Activated CD4-positive, alpha-beta memory T cell treated with anti-CD3 and anti-CD28 coated beads for 36 hours (primary cell): ENCODE measurements around the gene NR6A1. TPM values are rescaled to one million over a fixed set of nuclear protein-coding genes. Genes with fewer than 3 reads are reported as not detected.
A peak's percentile ranks its signal among the peaks of the same experiment; 100 is the strongest.

ENCODE experiments used
- CTCF ChIA-PET: fragments of 350-600 bp; sonication (Branson Sonifier 250); formaldehyde crosslinking; loops from one replicate; lab custom pipeline; 2021; ENCODE audit warnings: antibody characterized with exemption, inconsistent platforms; lab: Charles Lee
- POLR2A ChIA-PET: fragments of 350-600 bp; sonication (Branson Sonifier 250); formaldehyde crosslinking; loops from one replicate; lab custom pipeline; 2021; ENCODE audit warnings: antibody characterized with exemption; lab: Charles Lee
- DNase-seq: peaks from one replicate; pipeline ENCODE4 v3.0.0-alpha.2; 2020
- H3K27ac Mint-ChIP-seq: one replicate; pipeline ENCODE4 v1.8.0; 2021; ENCODE audit warnings: mixed read lengths
- H3K27me3 Mint-ChIP-seq: one replicate; pipeline ENCODE4 v1.8.0; 2021; ENCODE audit warnings: mixed read lengths
- H3K36me3 Mint-ChIP-seq: one replicate; pipeline ENCODE4 v1.8.0; 2021; ENCODE audit warnings: mixed read lengths
- H3K4me1 Mint-ChIP-seq: one replicate; pipeline ENCODE4 v1.8.0; 2021; ENCODE audit warnings: low read depth, mixed read lengths
- H3K4me3 Mint-ChIP-seq: one replicate; pipeline ENCODE4 v1.8.0; 2021; ENCODE audit warnings: mild to moderate bottlenecking, mixed read lengths
- H3K9me3 Mint-ChIP-seq: one replicate; pipeline ENCODE4 v1.8.0; 2021; ENCODE audit warnings: mixed read lengths
- intact Hi-C: fragments of 100-400 bp; cut with micrococcal nuclease; formaldehyde crosslinking; loops from one replicate; pipeline ENCODE4 v1.15.1; 2023
- total RNA-seq, 2 experiments: library from RNA; stranded (reverse); gene quantifications; one replicate each; pipeline ENCODE4 v1.2.3, GENCODE V29; 2021

Gene NR6A1
- total RNA-seq, 2 experiments from 2014 or later, result 0.61 to 0.83 TPM

- ChIA-PET CTCF (interaction anchor here (0.7 to 2.7 kb wide), 3 partner anchors 42 to 194 kb away, joined by 3 to 12 read pairs (median 4); partner anchors contain the start of genes NR6A1 and WDR38), POLR2A (interaction anchor here (1.0 kb wide), 1 partner anchor 52 kb away, joined by 3 read pairs; no protein-coding TSS in a partner anchor)
- H3K27ac Mint-ChIP-seq, result peak overlapping the region; percentile 78
- DNase-seq, result peak; percentile 55
- H3K4me3 Mint-ChIP-seq, result peak overlapping the region; percentile 81
- intact Hi-C loops, result loop anchor here (5.0 kb wide), 1 partner anchor 53 kb away; no protein-coding TSS in a partner anchor
- H3K9me3 Mint-ChIP-seq, result no peaks in the 10 kb centered on the region
- H3K4me1 Mint-ChIP-seq, result peaks cover 21% of the 10 kb centered on the region
- H3K27me3 Mint-ChIP-seq, result peaks cover 26% of the 10 kb centered on the region
- H3K36me3 Mint-ChIP-seq, result no peaks in the 10 kb centered on the region
These were observed 111.9 kb downstream of the NR6A1 start for GRCh38 chr9:124659099-124659659.

- CTCF ChIA-PET, result interaction anchor here (2.7 kb wide), 1 partner anchor 41 kb away, joined by 12 read pairs; no protein-coding TSS in a partner anchor
- peak overlapping the region; percentile 81 for H3K4me3 Mint-ChIP-seq
- POLR2A ChIA-PET, result interaction anchor here (0.6 kb wide), 1 partner anchor 58 kb away, joined by 3 read pairs; no protein-coding TSS in a partner anchor
These were observed 112.7 kb downstream of the NR6A1 start for GRCh38 chr9:124658165-124659017.

DNA sequence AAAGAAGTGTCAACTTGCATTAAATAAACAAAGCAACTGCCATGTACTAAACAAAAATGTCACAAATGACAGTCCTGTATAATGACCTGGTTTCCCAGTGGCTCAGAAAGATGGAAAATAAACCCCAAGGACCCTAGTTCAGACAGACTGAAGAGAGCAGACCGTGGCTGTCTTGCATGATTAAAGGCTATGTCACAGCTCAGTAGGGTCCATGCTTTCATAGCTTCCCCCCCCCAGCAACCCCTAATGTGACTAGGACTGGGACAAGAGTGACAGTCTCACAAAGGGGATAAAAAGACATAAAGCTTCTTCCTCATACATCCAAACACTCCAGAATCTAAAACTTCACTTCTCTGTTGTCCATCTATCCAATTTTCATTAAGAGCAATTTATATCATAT, 113.6 kb downstream of the NR6A1 start:
- Mint-ChIP-seq H3K27ac (no peak overlapping the region), H3K9me3 (no peaks in the 10 kb centered on the region), H3K4me3 (no peak overlapping the region), H3K4me1 (peaks cover 21% of the 10 kb centered on the region), H3K36me3 (no peaks in the 10 kb centered on the region), H3K27me3 (peaks cover 17% of the 10 kb centered on the region)
- CTCF ChIA-PET, result interaction anchor here (1.0 kb wide), 2 partner anchors 40 to 114 kb away, joined by 3 to 4 read pairs; partner anchors contain the start of gene NR6A1
- POLR2A ChIA-PET, result no interaction called here
- DNase-seq, result no peak
- intact Hi-C loops, result loop anchor here (5.0 kb wide), 1 partner anchor 55 kb away; no protein-coding TSS in a partner anchor

More at GRCh38 chr9:124658165-124659017, 112.7 kb downstream of the NR6A1 start:
- intact Hi-C loops, result loop anchor here (5.0 kb wide), 1 partner anchor 54 kb away; no protein-coding TSS in a partner anchor
- no peaks in the 10 kb centered on the region for H3K36me3 Mint-ChIP-seq
- H3K4me1 Mint-ChIP-seq, result peaks cover 21% of the 10 kb centered on the region
- peak; percentile 49 for DNase-seq
- no peak overlapping the region for H3K27ac Mint-ChIP-seq
- peaks cover 25% of the 10 kb centered on the region for H3K27me3 Mint-ChIP-seq
- H3K9me3 Mint-ChIP-seq, result no peaks in the 10 kb centered on the region

DNA sequence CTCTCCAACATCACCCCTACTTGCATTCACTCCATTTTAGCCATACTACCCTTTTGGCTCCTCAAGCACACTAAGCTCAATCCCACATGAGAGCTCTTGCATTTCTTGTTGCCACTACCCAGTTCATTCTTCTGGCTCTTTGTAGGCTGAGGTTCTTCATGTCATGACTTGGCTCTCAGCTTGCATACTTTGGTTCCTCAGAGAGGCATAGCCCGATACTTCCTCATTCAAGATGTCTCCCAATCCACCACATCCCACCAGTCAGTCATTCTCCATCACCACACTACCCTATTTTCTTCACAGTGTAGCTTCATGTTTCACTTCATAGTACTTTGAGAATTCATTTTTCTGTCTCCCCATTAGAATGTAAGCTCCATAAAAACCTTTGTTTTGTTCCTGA, 116.7 kb downstream of the NR6A1 start:
- DNase-seq, result no peak
- no peaks in the 10 kb centered on the region for H3K36me3 Mint-ChIP-seq
- H3K9me3 Mint-ChIP-seq, result no peaks in the 10 kb centered on the region

DNA sequence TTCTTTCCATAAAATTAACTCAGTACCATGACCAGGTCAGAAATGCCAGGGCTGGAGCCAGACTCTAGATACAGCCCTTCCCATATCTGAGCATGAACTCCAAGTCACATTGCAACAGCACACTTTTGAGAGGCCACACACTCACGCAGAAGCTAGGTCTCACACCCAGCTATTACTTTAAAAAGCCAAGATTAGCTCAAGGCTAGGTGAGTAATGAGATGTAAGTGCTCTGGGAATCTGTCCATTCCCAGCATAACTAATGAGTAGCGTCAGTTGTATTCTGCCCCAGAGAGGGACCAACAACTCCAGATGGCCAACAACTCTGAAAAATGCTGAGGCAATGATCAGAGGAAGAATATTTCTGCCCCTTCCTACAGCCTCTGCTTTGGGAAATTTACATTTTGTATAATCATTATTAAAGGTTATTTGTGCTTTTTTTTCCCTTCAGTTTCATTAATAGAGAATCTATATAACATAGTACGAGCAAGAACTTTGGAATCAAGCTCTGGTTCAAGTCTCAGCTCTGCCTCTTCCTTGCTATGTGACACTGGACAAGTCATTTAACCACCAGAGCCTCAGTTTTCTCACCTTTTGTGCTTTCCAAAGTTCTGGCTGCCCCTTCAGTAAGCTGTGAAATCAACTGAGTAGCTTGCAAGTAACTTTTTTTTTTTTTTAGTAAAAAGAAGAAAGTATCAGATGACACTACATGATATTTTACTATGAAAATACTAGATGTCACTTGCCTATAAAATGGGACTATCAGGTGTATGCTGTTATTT, 118.3 kb downstream of the NR6A1 start:
- POLR2A ChIA-PET, result no interaction called here
- no peaks in the 10 kb centered on the region for H3K27me3 Mint-ChIP-seq
- no peak for DNase-seq
- no peaks in the 10 kb centered on the region for H3K9me3 Mint-ChIP-seq
- CTCF ChIA-PET, result interaction anchor here (0.9 kb wide), 1 partner anchor 10 kb away, joined by 4 read pairs; no protein-coding TSS in a partner anchor
- no peaks in the 10 kb centered on the region for H3K36me3 Mint-ChIP-seq
- H3K4me3 Mint-ChIP-seq, result no peak overlapping the region
- H3K4me1 Mint-ChIP-seq, result no peaks in the 10 kb centered on the region
- H3K27ac Mint-ChIP-seq, result no peak overlapping the region
- intact Hi-C loops, result no loop called here

More for the DNA sequence above, 116.7 kb downstream of the NR6A1 start:
- no peak overlapping the region for H3K4me3 Mint-ChIP-seq
- H3K27me3 Mint-ChIP-seq, result peaks cover 5% of the 10 kb centered on the region
- ChIA-PET POLR2A (no interaction called here), CTCF (interaction anchor here (2.0 kb wide), 1 partner anchor 37 kb away, joined by 5 read pairs; no protein-coding TSS in a partner anchor)
- intact Hi-C loops, result no loop called here
- peaks cover 13% of the 10 kb centered on the region for H3K4me1 Mint-ChIP-seq
- no peak overlapping the region for H3K27ac Mint-ChIP-seq

- intact Hi-C loops, result no loop called here
- H3K27me3 Mint-ChIP-seq, result no peaks in the 10 kb centered on the region
- H3K36me3 Mint-ChIP-seq, result no peaks in the 10 kb centered on the region
- POLR2A ChIA-PET, result no interaction called here
- H3K4me3 Mint-ChIP-seq, result no peak overlapping the region
- H3K9me3 Mint-ChIP-seq, result no peaks in the 10 kb centered on the region
- no peaks in the 10 kb centered on the region for H3K4me1 Mint-ChIP-seq
- no peak overlapping the region for H3K27ac Mint-ChIP-seq
- CTCF ChIA-PET, result no interaction called here
- DNase-seq, result no peak
These were observed 118.9 kb downstream of the NR6A1 start for GRCh38 chr9:124652203-124652602.

DNA sequence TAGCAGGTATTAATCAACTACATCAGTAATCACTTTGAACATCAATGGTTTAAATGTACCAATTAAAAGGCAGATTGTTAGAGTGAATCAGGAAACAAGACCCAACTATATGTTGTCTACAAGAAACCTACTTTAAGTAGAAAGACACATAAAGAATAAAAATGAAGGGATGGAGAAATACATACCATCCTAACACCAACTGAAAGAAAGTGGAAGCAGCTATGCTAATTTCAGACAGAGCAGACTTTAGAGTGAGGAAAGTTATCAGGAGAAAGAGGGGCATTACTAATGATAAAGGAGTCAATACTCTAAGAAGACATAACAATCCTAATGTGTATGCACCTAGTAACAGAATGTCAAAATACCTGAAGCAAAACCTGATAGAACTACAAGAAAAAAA, 125.8 kb downstream of the NR6A1 start:
- Mint-ChIP-seq H3K27ac (no peak overlapping the region), H3K4me1 (no peaks in the 10 kb centered on the region), H3K36me3 (no peaks in the 10 kb centered on the region), H3K9me3 (peaks cover 7% of the 10 kb centered on the region), H3K27me3 (peaks cover 6% of the 10 kb centered on the region), H3K4me3 (no peak overlapping the region)
- POLR2A ChIA-PET, result no interaction called here
- CTCF ChIA-PET, result no interaction called here
- intact Hi-C loops, result no loop called here
- no peak for DNase-seq

- Mint-ChIP-seq H3K27me3 (peaks cover 30% of the 10 kb centered on the region), H3K27ac (no peak overlapping the region), H3K4me1 (no peaks in the 10 kb centered on the region), H3K9me3 (no peaks in the 10 kb centered on the region), H3K36me3 (no peaks in the 10 kb centered on the region), H3K4me3 (no peak overlapping the region)
- no peak for DNase-seq
- intact Hi-C loops, result no loop called here
- ChIA-PET CTCF (interaction anchor here (0.8 kb wide), 1 partner anchor 22 kb away, joined by 3 read pairs; no protein-coding TSS in a partner anchor), POLR2A (no interaction called here)
These were observed 131.5 kb downstream of the NR6A1 start for GRCh38 chr9:124639637-124640036.

DNA sequence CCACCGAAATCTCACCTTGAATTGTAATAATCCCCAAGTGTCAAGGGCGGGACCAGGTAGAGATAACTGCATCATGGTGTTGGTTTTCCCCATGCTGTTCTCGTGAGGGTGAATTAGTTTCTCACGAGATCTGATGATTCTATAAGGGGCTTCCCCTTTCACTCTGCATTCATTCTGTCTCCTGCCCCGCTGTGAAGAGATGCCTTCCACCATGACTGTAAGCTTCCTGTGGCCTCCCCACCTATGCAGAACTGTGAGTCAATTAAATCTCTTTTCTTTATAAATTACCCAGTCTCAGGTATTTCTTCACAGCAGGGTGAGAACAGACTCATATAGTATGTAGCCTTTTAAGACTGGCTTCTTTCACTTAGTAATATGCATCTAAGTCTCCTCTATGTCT, 135.8 kb downstream of the NR6A1 start:
- Mint-ChIP-seq H3K9me3 (no peaks in the 10 kb centered on the region), H3K27me3 (peaks cover 33% of the 10 kb centered on the region), H3K4me1 (no peaks in the 10 kb centered on the region), H3K36me3 (no peaks in the 10 kb centered on the region), H3K4me3 (no peak overlapping the region), H3K27ac (no peak overlapping the region)
- POLR2A ChIA-PET, result no interaction called here
- DNase-seq, result peak; percentile 12
- CTCF ChIA-PET, result interaction anchor here (1.7 kb wide), 1 partner anchor 18 kb away, joined by 6 read pairs; no protein-coding TSS in a partner anchor
- intact Hi-C loops, result no loop called here

DNA sequence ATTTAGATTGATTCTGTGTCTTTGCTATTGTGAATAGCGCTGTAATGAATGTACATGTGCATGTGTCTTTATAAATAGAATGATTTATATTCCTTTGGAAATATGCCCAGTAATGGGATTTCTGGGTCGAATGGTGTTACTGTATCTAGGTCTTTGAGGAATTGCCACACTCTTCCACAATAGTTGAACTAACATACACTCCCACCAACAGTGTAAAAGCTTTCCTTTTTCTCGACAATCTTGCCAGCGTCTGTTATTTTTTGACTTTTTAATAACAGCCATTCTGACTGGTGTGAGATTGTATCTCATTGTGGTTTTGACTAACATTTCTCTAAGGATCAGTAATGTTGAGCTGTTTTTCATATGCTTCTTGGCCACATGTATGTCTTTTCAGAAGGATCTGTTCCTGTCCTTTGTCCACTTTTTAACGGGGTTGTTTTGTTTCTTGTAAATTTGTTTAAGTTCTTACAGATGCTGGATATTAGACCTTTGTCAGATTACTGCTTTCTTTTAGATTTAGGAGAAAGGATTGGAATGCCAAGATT, 139.0 kb downstream of the NR6A1 start:
- DNase-seq, result no peak
- CTCF ChIA-PET, result interaction anchor here (1.5 to 1.6 kb wide), 2 partner anchors 15 to 79 kb away, joined by 4 to 5 read pairs; no protein-coding TSS in a partner anchor
- intact Hi-C loops, result no loop called here
- H3K27me3 Mint-ChIP-seq, result peaks cover 17% of the 10 kb centered on the region
- POLR2A ChIA-PET, result no interaction called here
- H3K27ac Mint-ChIP-seq, result no peak overlapping the region
- H3K4me1 Mint-ChIP-seq, result no peaks in the 10 kb centered on the region
- H3K4me3 Mint-ChIP-seq, result no peak overlapping the region
- no peaks in the 10 kb centered on the region for H3K9me3 Mint-ChIP-seq
- H3K36me3 Mint-ChIP-seq, result no peaks in the 10 kb centered on the region

DNA sequence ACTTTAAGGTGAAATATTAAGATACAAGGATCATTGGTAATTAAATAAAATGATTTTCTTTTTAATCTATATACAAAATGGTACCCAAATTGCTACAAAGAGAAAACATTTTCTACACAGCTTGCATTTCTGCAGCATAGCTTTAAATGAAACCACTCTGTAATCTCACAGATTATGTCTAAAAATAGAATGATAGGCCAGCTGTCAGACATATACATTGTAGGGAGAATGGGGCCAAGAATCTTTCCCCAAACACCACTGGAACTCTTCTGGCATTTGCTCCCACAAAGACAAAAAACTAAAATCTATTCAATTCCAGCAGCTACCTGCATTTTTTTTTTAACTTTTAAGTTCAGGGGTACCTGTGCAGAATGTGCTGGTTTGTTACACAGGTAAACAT, 139.8 kb downstream of the NR6A1 start:
- Mint-ChIP-seq H3K4me3 (no peak overlapping the region), H3K9me3 (no peaks in the 10 kb centered on the region), H3K4me1 (no peaks in the 10 kb centered on the region), H3K27me3 (peaks cover 10% of the 10 kb centered on the region), H3K27ac (no peak overlapping the region), H3K36me3 (no peaks in the 10 kb centered on the region)
- POLR2A ChIA-PET, result no interaction called here
- no peak for DNase-seq
- intact Hi-C loops, result no loop called here
- CTCF ChIA-PET, result interaction anchor here (1.6 to 2.4 kb wide), 2 partner anchors 14 to 80 kb away, joined by 4 to 11 read pairs; no protein-coding TSS in a partner anchor
